MCF 10A (cell line): ENCODE measurements around the gene GET3. TPM values are rescaled to one million over a fixed set of nuclear protein-coding genes. Genes with fewer than 3 reads are reported as not detected.

Source experiments
- BruUV-seq: library from RNA; stranded (reverse); fragments of 400-500 nt; replicated peaks from 2 replicates; lab custom pipeline; 2021; lab: Mats Ljungman, UMichigan
- CTCF ChIA-PET: fragments of 300-600 bp; sonication (Branson Sonifier 250); formaldehyde crosslinking; extraction: SDS; loops from one replicate; lab custom pipeline; 2021; ENCODE audit warnings: antibody characterized with exemption, inconsistent platforms; lab: Yijun Ruan, JAX
- POLR2A ChIA-PET: fragments of 300-600, 350-650 bp; sonication (Branson Sonifier 250); formaldehyde crosslinking; extraction: SDS; loops from one replicate; lab custom pipeline; 2020; ENCODE audit warnings: antibody characterized with exemption, inconsistent platforms; lab: Yijun Ruan, JAX
- DNase-seq: peaks from one replicate; pipeline ENCODE4 v3.0.0-alpha.2; 2018; ENCODE audit not compliant: unreplicated experiment
- H3K27ac Mint-ChIP-seq: one replicate; pipeline ENCODE4 v1.8.0; 2022; ENCODE audit warnings: mild to moderate bottlenecking, low read depth, mixed read lengths; ENCODE audit not compliant: unreplicated experiment
- H3K27me3 Mint-ChIP-seq: one replicate; pipeline ENCODE4 v1.8.0; 2022; ENCODE audit warnings: mixed read lengths; ENCODE audit not compliant: insufficient read depth, unreplicated experiment
- H3K36me3 Mint-ChIP-seq: one replicate; pipeline ENCODE4 v1.8.0; 2022; ENCODE audit warnings: mild to moderate bottlenecking, moderate library complexity, mixed read lengths; ENCODE audit not compliant: insufficient read depth, unreplicated experiment
- H3K4me1 Mint-ChIP-seq: one replicate; pipeline ENCODE4 v1.8.0; 2022; ENCODE audit warnings: mixed read lengths; ENCODE audit not compliant: insufficient read depth, unreplicated experiment
- H3K4me3 Mint-ChIP-seq: one replicate; pipeline ENCODE4 v1.8.0; 2022; ENCODE audit warnings: mild to moderate bottlenecking, moderate library complexity, mixed read lengths; ENCODE audit not compliant: unreplicated experiment
- H3K9me3 Mint-ChIP-seq: one replicate; pipeline ENCODE4 v1.8.0; 2022; ENCODE audit warnings: mixed read lengths; ENCODE audit not compliant: unreplicated experiment
- intact Hi-C: fragments of 100-400 bp; cut with micrococcal nuclease; formaldehyde crosslinking; loops from 2 replicates; pipeline ENCODE4 v1.14.1; 2022
- total RNA-seq: library from RNA; stranded (reverse); gene quantifications from 2 replicates; pipeline ENCODE4 v1.2.3, GENCODE V29; 2022
- TF ChIP-seq, protein P1 (sequence below): fragments of 200-600 bp; IDR thresholded peaks from one replicate; pipeline ENCODE4 v1.8.0; 2022; ENCODE audit warnings: antibody characterized with exemption, mild to moderate bottlenecking; ENCODE audit not compliant: unreplicated experiment

The GET3 gene
- total RNA-seq, 1 experiment from 2014 or later: 62.9 TPM

DNA sequence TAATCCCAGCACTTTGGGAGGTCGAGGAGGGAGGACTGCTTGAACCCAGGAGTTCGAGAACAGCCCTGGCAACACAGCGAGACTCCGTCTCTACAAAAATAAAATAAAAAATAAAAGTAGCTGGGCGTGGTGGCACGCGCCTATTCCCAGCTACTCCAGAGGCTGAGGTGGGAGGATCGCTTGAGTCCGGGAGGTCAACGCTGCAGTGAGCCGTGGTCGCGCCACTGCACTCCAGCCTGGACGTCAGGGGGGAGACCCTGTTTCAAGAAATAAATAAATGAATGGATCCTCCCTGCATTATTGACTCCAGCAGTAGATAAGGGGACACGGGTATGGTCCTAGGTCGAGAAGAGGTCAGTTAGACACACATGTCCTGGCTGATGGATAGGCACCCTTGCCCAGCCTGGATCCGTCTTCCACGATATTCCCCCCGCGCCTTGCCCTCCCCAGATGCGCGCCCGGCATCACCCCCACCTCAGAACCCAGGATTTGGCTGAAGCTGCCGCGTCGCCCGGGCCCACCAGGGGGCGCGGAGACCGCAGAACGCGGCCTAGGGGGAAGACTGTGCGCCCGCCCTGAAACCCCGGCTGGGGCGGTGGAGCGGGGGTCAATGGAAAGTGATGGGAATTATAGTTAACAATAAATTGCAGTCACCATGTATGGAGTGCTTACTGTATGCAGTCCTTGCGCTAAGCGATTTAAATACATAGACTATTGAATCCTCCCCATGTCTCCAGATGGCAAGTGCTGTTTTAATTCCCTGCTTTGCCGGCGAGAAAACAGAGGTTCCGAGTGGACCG lies 40.1 kb downstream of the GET3 start:
- Mint-ChIP-seq H3K27me3 (no peaks in the 10 kb centered on the region), H3K9me3 (no peaks in the 10 kb centered on the region), H3K36me3 (peaks cover 7% of the 10 kb centered on the region), H3K27ac (peak overlapping the region; percentile 81), H3K4me1 (peaks cover 13% of the 10 kb centered on the region), H3K4me3 (peak overlapping the region; percentile 79)
- BruUV-seq: TSS peak; percentile 49
- TF ChIP-seq, protein P1, sequence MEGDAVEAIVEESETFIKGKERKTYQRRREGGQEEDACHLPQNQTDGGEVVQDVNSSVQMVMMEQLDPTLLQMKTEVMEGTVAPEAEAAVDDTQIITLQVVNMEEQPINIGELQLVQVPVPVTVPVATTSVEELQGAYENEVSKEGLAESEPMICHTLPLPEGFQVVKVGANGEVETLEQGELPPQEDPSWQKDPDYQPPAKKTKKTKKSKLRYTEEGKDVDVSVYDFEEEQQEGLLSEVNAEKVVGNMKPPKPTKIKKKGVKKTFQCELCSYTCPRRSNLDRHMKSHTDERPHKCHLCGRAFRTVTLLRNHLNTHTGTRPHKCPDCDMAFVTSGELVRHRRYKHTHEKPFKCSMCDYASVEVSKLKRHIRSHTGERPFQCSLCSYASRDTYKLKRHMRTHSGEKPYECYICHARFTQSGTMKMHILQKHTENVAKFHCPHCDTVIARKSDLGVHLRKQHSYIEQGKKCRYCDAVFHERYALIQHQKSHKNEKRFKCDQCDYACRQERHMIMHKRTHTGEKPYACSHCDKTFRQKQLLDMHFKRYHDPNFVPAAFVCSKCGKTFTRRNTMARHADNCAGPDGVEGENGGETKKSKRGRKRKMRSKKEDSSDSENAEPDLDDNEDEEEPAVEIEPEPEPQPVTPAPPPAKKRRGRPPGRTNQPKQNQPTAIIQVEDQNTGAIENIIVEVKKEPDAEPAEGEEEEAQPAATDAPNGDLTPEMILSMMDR: peak; percentile 83
- DNase-seq: peak; percentile 80
- intact Hi-C loops: loop anchor here (1.0 to 5.0 kb wide), 3 partner anchors 13 to 70 kb away; no protein-coding TSS in a partner anchor
- ChIA-PET CTCF (interaction anchor here (0.6 to 8.4 kb wide), 15 partner anchors 8 to 113 kb away, joined by 3 to 278 read pairs (median 4); partner anchors contain the start of gene JUNB), POLR2A (interaction anchor here (0.6 to 10.1 kb wide), 12 partner anchors 10 to 167 kb away, joined by 3 to 410 read pairs (median 4); partner anchors contain the start of genes GET3, JUNB, THSD8 and ZNF490)

DNA sequence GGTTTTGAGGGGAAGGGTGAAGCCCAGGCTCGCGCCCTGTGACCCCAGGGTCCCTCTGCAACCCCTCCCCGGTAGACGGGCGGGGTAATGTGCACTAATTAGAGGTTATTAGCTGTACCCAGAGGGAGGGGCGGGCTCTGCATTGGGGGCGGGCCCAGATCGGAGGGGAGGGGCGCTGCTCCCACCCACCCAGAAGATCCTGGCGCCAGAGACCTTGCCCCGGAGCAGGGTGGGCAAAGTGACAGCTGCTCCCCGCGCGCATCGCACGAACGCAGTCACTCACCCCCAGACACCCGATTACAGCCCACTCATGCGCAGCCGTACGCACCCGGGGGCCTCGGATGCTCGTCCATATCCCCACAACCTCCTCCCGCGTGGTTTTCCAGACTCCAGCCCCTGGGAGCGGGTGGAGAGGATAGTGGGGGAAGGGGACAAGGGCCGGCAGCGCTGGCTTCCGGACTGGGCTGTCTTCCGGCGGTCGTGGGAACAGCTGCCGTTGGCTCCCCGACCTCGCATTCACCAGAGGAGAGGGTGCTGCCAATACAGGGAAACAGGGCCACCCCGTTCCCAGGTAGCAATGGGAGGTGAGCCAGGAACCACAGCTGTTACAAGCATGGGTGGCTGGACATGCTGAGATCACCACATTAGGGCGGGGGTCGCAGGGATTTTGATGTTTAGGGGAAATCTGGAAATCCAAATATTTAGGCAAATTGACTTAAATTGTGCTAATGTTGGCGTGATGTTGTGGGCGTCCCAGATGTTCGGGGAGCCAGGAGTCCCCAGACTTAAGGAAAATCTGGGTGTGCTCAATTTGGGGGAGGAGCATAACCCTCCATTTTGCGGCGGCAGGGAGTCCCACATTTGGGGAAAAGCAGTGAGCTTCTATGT lies 41.0 kb downstream of the GET3 start:
- Mint-ChIP-seq H3K27me3 (no peaks in the 10 kb centered on the region), H3K9me3 (no peaks in the 10 kb centered on the region), H3K36me3 (peaks cover 7% of the 10 kb centered on the region), H3K4me1 (peaks cover 13% of the 10 kb centered on the region), H3K27ac (peak overlapping the region; percentile 81), H3K4me3 (peak overlapping the region; percentile 79)
- TF ChIP-seq, protein P1: no peak
- CTCF ChIA-PET: interaction anchor here (0.7 to 8.4 kb wide), 10 partner anchors 10 to 1406 kb away, joined by 3 to 278 read pairs (median 4); partner anchors contain the start of gene JUNB
- intact Hi-C loops: loop anchor here (1.0 to 5.0 kb wide), 2 partner anchors 12 to 69 kb away; no protein-coding TSS in a partner anchor
- no TSS peak for BruUV-seq
- peak; percentile 80 for DNase-seq
- POLR2A ChIA-PET: interaction anchor here (0.6 to 10.1 kb wide), 11 partner anchors 9 to 168 kb away, joined by 3 to 410 read pairs (median 3); partner anchors contain the start of genes FBXW9, JUNB, THSD8 and ZNF490

DNA sequence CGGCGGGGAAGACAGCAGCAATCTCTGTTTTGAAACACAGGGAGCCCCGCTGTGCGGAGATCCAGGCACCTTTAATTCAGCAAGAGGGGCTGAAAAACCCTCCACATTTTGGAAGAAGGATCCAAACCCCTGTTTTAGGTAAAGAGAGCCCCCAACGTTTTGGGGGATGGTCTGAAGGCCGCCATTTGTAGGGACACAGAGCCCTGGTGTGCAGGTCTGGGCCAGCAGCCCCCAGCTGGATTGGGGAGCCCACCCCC lies 41.5 kb downstream of the GET3 start:
- DNase-seq: no peak
- POLR2A ChIA-PET: interaction anchor here (0.8 to 10.1 kb wide), 7 partner anchors 9 to 168 kb away, joined by 3 to 410 read pairs (median 3); partner anchors contain the start of genes FBXW9, JUNB, ZNF490 and ZNF791
- CTCF ChIA-PET: interaction anchor here (0.7 to 8.4 kb wide), 7 partner anchors 9 to 1406 kb away, joined by 3 to 278 read pairs (median 8); partner anchors contain the start of gene JUNB
- no peaks in the 10 kb centered on the region for H3K9me3 Mint-ChIP-seq
- no peaks in the 10 kb centered on the region for H3K27me3 Mint-ChIP-seq
- peaks cover 7% of the 10 kb centered on the region for H3K36me3 Mint-ChIP-seq
- peaks cover 7% of the 10 kb centered on the region for H3K4me1 Mint-ChIP-seq
- TF ChIP-seq, protein P1: no peak
- intact Hi-C loops: loop anchor here (1.0 to 5.0 kb wide), 2 partner anchors 11 to 68 kb away; no protein-coding TSS in a partner anchor
- peak overlapping the region; percentile 81 for H3K27ac Mint-ChIP-seq
- H3K4me3 Mint-ChIP-seq: peak overlapping the region; percentile 79
- TSS peak; percentile 74 for BruUV-seq
